IMR-90 (cell line): ENCODE data around the gene EYS. TPM values are rescaled to one million over a fixed set of nuclear protein-coding genes. Genes with fewer than 3 reads are reported as not detected.

Experiments
- ATAC-seq: fragments of 200-7000 bp; cut with Tn5 transposase; 2 replicates; pipeline ENCODE4 v1.9.1; 2020; ENCODE audit warnings: low read depth, mild to moderate bottlenecking, moderate library complexity
- BruUV-seq: library from RNA; stranded (reverse); fragments of 400-500 nt; replicated peaks from 2 replicates; lab custom pipeline; 2021; lab: Mats Ljungman, UMichigan
- CTCF ChIA-PET: fragments of 300-600 bp; formaldehyde crosslinking; extraction: SDS; loops from one replicate; lab custom pipeline; 2021; ENCODE audit warnings: antibody characterized with exemption; lab: Yijun Ruan, JAX
- POLR2A ChIA-PET: fragments of 300-600 bp; sonication (Branson Sonifier 250); formaldehyde crosslinking; loops from one replicate; lab custom pipeline; 2022; ENCODE audit warnings: antibody characterized with exemption; ENCODE audit not compliant: unreplicated experiment; lab: Charles Lee
- DNase-seq: peaks from one replicate; pipeline ENCODE4 v3.0.0; 2013
- H2AFZ ChIP-seq: replicated peaks from 2 replicates; pipeline ENCODE3; 2013; ENCODE audit warnings: low read length, mild to moderate bottlenecking; ENCODE audit not compliant: poor library complexity
- H2AK5ac ChIP-seq: 2 replicates; pipeline ENCODE4 v1.6.1; 2013; ENCODE audit warnings: low read depth, low read length, inconsistent platforms
- H2AK9ac ChIP-seq: replicated peaks from 2 replicates; pipeline ENCODE3; 2013; ENCODE audit warnings: mild to moderate bottlenecking, low read depth, low read length, moderate library complexity; ENCODE audit not compliant: poor library complexity
- H2BK120ac ChIP-seq: 2 replicates; pipeline ENCODE4 v1.6.1; 2013; ENCODE audit warnings: low read depth, low read length, inconsistent platforms
- H2BK15ac ChIP-seq: 3 replicates; pipeline ENCODE4 v1.6.1; 2013; ENCODE audit warnings: low read depth, low read length, inconsistent platforms
- H2BK20ac ChIP-seq: 2 replicates; pipeline ENCODE4 v1.6.1; 2013; ENCODE audit warnings: low read depth, mild to moderate bottlenecking, inconsistent platforms, low read length, moderate library complexity
- H2BK5ac ChIP-seq: 2 replicates; pipeline ENCODE4 v1.6.1; 2013; ENCODE audit warnings: mild to moderate bottlenecking, low read depth, low read length, inconsistent platforms; ENCODE audit not compliant: poor library complexity, severe bottlenecking
- H3K14ac ChIP-seq: replicated peaks from 2 replicates; pipeline ENCODE4 v1.6.1; 2013; ENCODE audit warnings: low read depth, low read length, inconsistent platforms
- H3K18ac ChIP-seq: 2 replicates; pipeline ENCODE4 v1.6.1; 2013; ENCODE audit warnings: low read depth, low read length, control low read depth
- H3K23ac ChIP-seq: 2 replicates; pipeline ENCODE4 v1.6.1; 2013; ENCODE audit warnings: low read depth, low read length, inconsistent platforms
- H3K27ac ChIP-seq: 2 replicates; pipeline ENCODE4 v1.5.1; 2013; ENCODE audit warnings: mild to moderate bottlenecking, control low read depth, low read length; ENCODE audit not compliant: insufficient read depth
- H3K27me3 ChIP-seq: 2 replicates; pipeline ENCODE4 v1.6.1; 2013; ENCODE audit warnings: low read length; ENCODE audit not compliant: control insufficient read depth, insufficient read depth
- H3K36me3 ChIP-seq: 2 replicates; pipeline ENCODE4 v1.6.1; 2013; ENCODE audit warnings: low read length, mixed read lengths; ENCODE audit not compliant: control insufficient read depth, insufficient read depth
- H3K4ac ChIP-seq: 2 replicates; pipeline ENCODE4 v1.6.1; 2013; ENCODE audit warnings: low read depth, low read length, inconsistent platforms
- H3K4me1 ChIP-seq: 2 replicates; pipeline ENCODE4 v1.6.1; 2013; ENCODE audit warnings: low read length, mixed read lengths; ENCODE audit not compliant: control insufficient read depth, insufficient read depth
- H3K4me2 ChIP-seq: 2 replicates; pipeline ENCODE4 v1.6.1; 2013; ENCODE audit warnings: low read depth, mild to moderate bottlenecking, control low read depth, low read length, moderate library complexity
- H3K4me3 ChIP-seq: 2 replicates; pipeline ENCODE4 v1.5.1; 2013; ENCODE audit warnings: low read depth, mild to moderate bottlenecking, control low read depth, low read length, moderate library complexity; ENCODE audit not compliant: insufficient read depth
- H3K56ac ChIP-seq: 2 replicates; pipeline ENCODE4 v1.6.1; 2013; ENCODE audit warnings: low read length, inconsistent platforms; ENCODE audit not compliant: insufficient read depth; ENCODE audit errors: extremely low read depth
- H3K79me1 ChIP-seq, 2 experiments: 2 replicates each; pipeline ENCODE4 v1.6.1; 2013; ENCODE audit warnings: low read length in 2 of 2, inconsistent platforms in 1 of 2, low read depth in 1 of 2
- H3K9ac ChIP-seq: 2 replicates; pipeline ENCODE4 v1.6.1; 2013; ENCODE audit warnings: low read depth, low read length, control low read depth
- H3K9me1 ChIP-seq: 2 replicates; pipeline ENCODE4 v1.6.1; 2013; ENCODE audit warnings: low read length, inconsistent platforms; ENCODE audit not compliant: insufficient read depth
- H3K9me3 ChIP-seq: 2 replicates; pipeline ENCODE4 v1.6.1; 2013; ENCODE audit warnings: low read length; ENCODE audit not compliant: control insufficient read depth, insufficient read depth
- H4K20me1 ChIP-seq: 2 replicates; pipeline ENCODE4 v1.6.1; 2013; ENCODE audit warnings: low read length, inconsistent platforms; ENCODE audit not compliant: insufficient read depth
- H4K5ac ChIP-seq: 2 replicates; pipeline ENCODE4 v1.6.1; 2013; ENCODE audit warnings: mild to moderate bottlenecking, low read depth, low read length, control low read depth
- H4K8ac ChIP-seq, 2 experiments: 2 replicates each; pipeline ENCODE4 v1.6.1; 2013; ENCODE audit warnings: low read depth in 2 of 2, low read length in 2 of 2, control low read depth in 1 of 2, inconsistent platforms in 1 of 2
- H4K91ac ChIP-seq: 2 replicates; pipeline ENCODE4 v1.6.1; 2013; ENCODE audit warnings: low read depth, low read length, inconsistent platforms; ENCODE audit not compliant: insufficient read depth
- CEBPB ChIP-seq: IDR thresholded peaks from 2 replicates; pipeline ENCODE4 v1.6.1; 2012; ENCODE audit warnings: low read depth, low read length, improper control_type of control experiment
- MAZ ChIP-seq: IDR thresholded peaks from 2 replicates; pipeline ENCODE4 v1.6.1; 2012; ENCODE audit warnings: low read depth, mild to moderate bottlenecking, low read length, improper control_type of control experiment, moderate library complexity, borderline replicate concordance
- NFE2L2 ChIP-seq: fragments of 150-350 bp; IDR thresholded peaks from 2 replicates; pipeline ENCODE4 v1.6.1; 2016; ENCODE audit warnings: low read depth, mild to moderate bottlenecking, low read length
- POLR2A ChIP-seq: IDR thresholded peaks from 2 replicates; pipeline ENCODE4 v1.6.1; 2012; ENCODE audit warnings: mild to moderate bottlenecking, low read depth, low read length
- SMC3 ChIP-seq: fragments of 150-350 bp; IDR thresholded peaks from 2 replicates; pipeline ENCODE4 v1.6.1; 2016; ENCODE audit warnings: low read depth, mild to moderate bottlenecking, antibody characterized with exemption, low read length, moderate library complexity
- dilution Hi-C: fragments of 300-500 bp; cut with HindIII; formaldehyde crosslinking; loops from one replicate; pipeline ENCODE4 v1.14.3; 2018; ENCODE audit warnings: low sequenced_read_pairs; ENCODE audit not compliant: unreplicated experiment
- in situ Hi-C: fragments of 300-500 bp; cut with MboI; formaldehyde crosslinking; loops from 3 replicates; pipeline ENCODE4 v1.14.3; 2019; ENCODE audit warnings: low sequenced_read_pairs, inconsistent platforms, mixed read lengths
- intact Hi-C: fragments of 100-400 bp; cut with micrococcal nuclease; formaldehyde crosslinking; loops from 2 replicates; pipeline ENCODE4 v1.10.0; 2022
- polyA plus RNA-seq, 3 experiments: library from polyadenylated mRNA; depleted of rRNA; stranded (reverse); fragments of >200 nt; gene quantifications; 2 replicates each; pipeline ENCODE4 v1.2.3, GENCODE V29; 2012; ENCODE audit warnings: low replicate concordance in 1 of 3
- total RNA-seq: library from RNA; depleted of rRNA; stranded (reverse); fragments of >200 nt; gene quantifications from 2 replicates; pipeline ENCODE4 v1.2.3, GENCODE V29; 2012

EYS gene
- total and polyA plus RNA-seq, 2 of the 4 experiments (the other 2 are of a cell fraction) = under 0.01 TPM; not detected in 1

GRCh38 chr6:64006246-64006645 is 1700.8 kb downstream of the EYS start:
- Histone ChIP-seq H2AFZ (no peak overlapping the region), H4K91ac (no peak overlapping the region)

More at GRCh38 chr6:64006246-64006645, 1700.8 kb downstream of the EYS start:
- Histone ChIP-seq H3K4me2 (no peak overlapping the region), H2BK5ac (no peak overlapping the region), H3K9me1 (no peaks in the 10 kb centered on the region), H2AK5ac (no peak overlapping the region), H4K5ac (no peak overlapping the region), H3K23ac (no peak overlapping the region), H2BK120ac (no peak overlapping the region), H3K79me1 (no peaks in the 10 kb centered on the region), H4K8ac (no peak overlapping the region), H3K4ac (no peak overlapping the region), H3K9me3 (no peaks in the 10 kb centered on the region), H3K56ac (no peak overlapping the region), H2AK9ac (no peak overlapping the region), H2BK15ac (no peak overlapping the region), H2BK20ac (no peak overlapping the region), H3K27me3 (no peaks in the 10 kb centered on the region), H3K36me3 (no peaks in the 10 kb centered on the region), H3K4me3 (no peak overlapping the region), H4K20me1 (no peaks in the 10 kb centered on the region), H3K18ac (no peak overlapping the region), H3K27ac (no peak overlapping the region), H3K4me1 (no peaks in the 10 kb centered on the region), H3K9ac (no peak overlapping the region), H3K14ac (no peak overlapping the region)
- ATAC-seq (no peak), DNase-seq (no peak)
- ChIA-PET POLR2A (no interaction called here), CTCF (no interaction called here)
- dilution Hi-C loops = no loop called here
- no TSS peak for BruUV-seq
- in situ Hi-C loops = no loop called here
- TF ChIP-seq POLR2A (no peak), SMC3 (no peak), MAZ (no peak), CEBPB (no peak), NFE2L2 (no peak)
- intact Hi-C loops = no loop called here
